GM18505 (cell line): ENCODE data around the gene ADCYAP1R1.

Source experiments
- ATAC-seq: cut with Tn5 transposase; IDR thresholded peaks from one replicate; pipeline ENCODE4 v1.9.1; 2021; ENCODE audit not compliant: unreplicated experiment
- POLR2A ChIP-seq: IDR thresholded peaks from 4 replicates; pipeline ENCODE4 v1.6.1; 2011; ENCODE audit warnings: borderline replicate concordance; ENCODE audit not compliant: insufficient read depth, insufficient read length; ENCODE audit errors: extremely low read depth

ADCYAP1R1 gene

GRCh38 chr7:31119249-31119648, 67.1 kb downstream of the ADCYAP1R1 start:
- ATAC-seq = no peak
- no peak for TF ChIP-seq POLR2A

GRCh38 chr7:31120800-31121513, 68.8 kb downstream of the ADCYAP1R1 start:
- ATAC-seq = no peak
- TF ChIP-seq POLR2A = no peak

DNA sequence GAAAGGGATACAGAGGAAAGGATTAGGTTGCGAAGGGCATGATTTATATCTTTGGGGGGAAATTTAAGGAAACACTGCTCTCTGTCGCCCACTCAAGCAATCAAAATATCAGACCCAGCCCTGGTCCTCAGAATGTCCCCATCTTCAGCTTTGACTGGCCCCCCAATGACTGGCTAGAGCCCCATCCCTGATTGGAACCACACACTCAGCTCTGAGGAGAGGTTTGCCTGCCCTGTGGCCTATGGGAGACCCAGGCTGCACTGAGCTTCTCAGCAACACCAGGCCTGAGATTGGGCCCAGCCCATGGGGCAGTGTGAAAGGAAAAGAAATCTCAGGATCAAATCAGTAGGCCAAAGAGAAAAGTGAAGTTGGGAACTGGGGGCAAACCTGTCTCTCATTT, 69.5 kb downstream of the ADCYAP1R1 start:
- no peak for ATAC-seq
- TF ChIP-seq POLR2A = no peak

- ATAC-seq = no peak
Observed at GRCh38 chr7:31122649-31123058, 70.5 kb downstream of the ADCYAP1R1 start.

GRCh38 chr7:31123321-31123720, 71.2 kb downstream of the ADCYAP1R1 start:
- no peak for TF ChIP-seq POLR2A
- ATAC-seq = no peak

More at GRCh38 chr7:31122649-31123058, 70.5 kb downstream of the ADCYAP1R1 start:
- TF ChIP-seq POLR2A = no peak

DNA sequence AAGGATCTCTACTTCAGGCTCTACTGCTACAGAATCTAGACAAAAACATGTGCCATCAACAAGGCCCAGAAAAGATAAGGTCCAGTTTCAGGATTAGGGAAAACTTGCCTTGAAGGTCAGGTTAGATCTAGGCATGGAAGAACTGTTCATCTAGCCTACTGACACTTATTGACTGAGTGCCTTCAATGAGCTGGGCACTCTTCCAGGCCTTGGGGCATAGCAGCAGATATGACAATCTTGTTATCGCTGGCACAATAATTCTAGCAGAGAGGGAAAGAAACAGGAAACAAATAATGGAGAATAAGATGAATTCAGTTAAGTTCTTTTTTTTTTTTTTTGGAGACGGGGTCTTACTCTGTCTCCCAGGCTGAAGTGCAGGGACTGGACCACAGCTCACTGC, 71.6 kb downstream of the ADCYAP1R1 start:
- TF ChIP-seq POLR2A = no peak
- no peak for ATAC-seq

DNA sequence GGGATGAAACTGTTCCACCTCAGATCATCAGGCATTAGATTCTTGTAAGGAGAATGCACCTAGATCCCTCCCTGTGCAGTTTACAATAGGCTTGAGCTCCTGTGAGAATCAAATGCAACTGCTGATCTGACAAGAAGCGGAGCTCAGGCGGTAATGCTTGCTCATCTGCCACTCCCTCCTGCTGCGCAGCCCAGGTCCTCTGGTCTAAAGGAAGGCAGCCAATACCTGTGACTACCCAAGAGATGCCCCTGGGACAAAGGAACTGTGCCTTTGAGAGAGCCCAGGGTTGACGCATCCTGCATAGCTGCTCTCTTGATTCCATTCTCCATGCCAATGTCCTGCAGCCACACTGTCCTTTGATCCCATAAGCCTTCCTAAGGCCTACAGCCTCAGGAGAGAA, 73.1 kb downstream of the ADCYAP1R1 start:
- ATAC-seq = no peak
- no peak for TF ChIP-seq POLR2A

- no peak for TF ChIP-seq POLR2A
- no peak for ATAC-seq
Observed at GRCh38 chr7:31126976-31127375, 74.9 kb downstream of the ADCYAP1R1 start.

DNA sequence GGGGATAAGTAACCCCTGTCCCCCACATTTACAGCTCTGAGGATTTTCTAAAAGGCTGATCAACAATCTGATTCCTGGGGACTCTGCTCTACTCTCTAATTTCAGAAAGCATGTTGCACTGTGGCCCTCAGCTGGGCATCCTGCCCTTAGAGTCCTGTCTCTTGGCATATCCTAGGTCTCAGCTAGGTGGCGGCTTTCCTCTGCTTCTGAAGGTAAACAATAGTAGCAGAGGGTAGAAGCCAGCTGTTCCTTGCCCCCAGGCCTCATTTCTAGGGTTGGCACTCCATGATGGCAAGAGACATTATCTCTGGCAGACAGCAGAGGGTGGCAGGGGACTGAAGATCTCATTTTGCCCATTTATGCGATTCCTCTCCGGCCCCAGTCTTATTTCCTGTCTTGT, 77.0 kb downstream of the ADCYAP1R1 start:
- no peak for ATAC-seq
- no peak for TF ChIP-seq POLR2A

- TF ChIP-seq POLR2A = no peak
- ATAC-seq = no peak
Observed at GRCh38 chr7:31133497-31133896, 81.4 kb downstream of the ADCYAP1R1 start.

GRCh38 chr7:31134246-31135188, 82.4 kb downstream of the ADCYAP1R1 start:
- ATAC-seq = peak; percentile 78
- no peak for TF ChIP-seq POLR2A

DNA sequence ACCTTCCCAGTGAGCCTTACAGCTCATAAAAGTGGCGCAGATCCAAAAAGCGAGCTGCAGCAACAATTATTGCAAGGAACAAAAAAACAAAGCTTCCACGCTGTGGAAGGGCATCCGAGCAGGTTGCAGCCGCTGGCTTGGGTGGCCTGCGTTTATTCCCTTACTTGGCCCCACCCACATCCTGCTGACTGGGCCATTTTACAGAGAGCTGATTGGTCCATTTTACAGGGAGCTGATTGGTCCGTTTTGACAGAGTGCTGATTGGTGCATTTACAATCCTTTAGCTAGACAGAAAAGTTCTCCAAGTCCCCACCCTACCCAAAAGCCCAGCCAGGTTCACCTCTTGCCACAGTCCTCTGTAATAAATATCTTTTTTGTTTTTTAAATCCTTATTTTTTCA, 85.1 kb downstream of the ADCYAP1R1 start:
- no peak for TF ChIP-seq POLR2A
- no peak for ATAC-seq

DNA sequence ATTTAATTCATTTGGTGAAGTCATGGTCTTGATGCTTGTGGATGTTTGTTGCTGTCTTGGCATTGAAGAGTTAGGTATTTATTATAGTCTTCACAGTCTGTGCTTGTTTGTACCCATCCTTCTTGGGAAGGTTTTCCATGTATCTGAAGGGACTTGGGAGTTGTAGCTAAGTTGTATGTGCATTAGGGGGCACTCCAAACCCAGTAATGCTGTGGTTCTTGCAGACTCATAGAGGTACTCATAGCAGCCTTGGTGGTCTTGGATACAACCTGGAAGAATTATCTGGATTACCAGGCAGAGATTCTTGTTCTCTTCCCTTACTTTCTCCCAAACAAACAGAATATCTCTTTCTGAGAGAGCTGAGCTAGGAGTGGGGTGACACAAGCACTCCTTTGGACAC, 93.2 kb downstream of the ADCYAP1R1 start:
- no peak for TF ChIP-seq POLR2A
- ATAC-seq = no peak

GRCh38 chr7:31146030-31146429, 93.9 kb downstream of the ADCYAP1R1 start:
- TF ChIP-seq POLR2A = no peak
- ATAC-seq = no peak
